ENCODE results near the gene SHF. TPM values are rescaled to one million over a fixed set of nuclear protein-coding genes. Genes with fewer than 3 reads are reported as not detected.
A peak's percentile ranks its signal among the peaks of the same experiment; 100 is the strongest.

SHF gene
- total and polyA plus RNA-seq, 2 donors (not counting 3 experiments of a cell fraction or from before 2014, with no cell fraction given), result 2.8 to 5.2 TPM

DNA sequence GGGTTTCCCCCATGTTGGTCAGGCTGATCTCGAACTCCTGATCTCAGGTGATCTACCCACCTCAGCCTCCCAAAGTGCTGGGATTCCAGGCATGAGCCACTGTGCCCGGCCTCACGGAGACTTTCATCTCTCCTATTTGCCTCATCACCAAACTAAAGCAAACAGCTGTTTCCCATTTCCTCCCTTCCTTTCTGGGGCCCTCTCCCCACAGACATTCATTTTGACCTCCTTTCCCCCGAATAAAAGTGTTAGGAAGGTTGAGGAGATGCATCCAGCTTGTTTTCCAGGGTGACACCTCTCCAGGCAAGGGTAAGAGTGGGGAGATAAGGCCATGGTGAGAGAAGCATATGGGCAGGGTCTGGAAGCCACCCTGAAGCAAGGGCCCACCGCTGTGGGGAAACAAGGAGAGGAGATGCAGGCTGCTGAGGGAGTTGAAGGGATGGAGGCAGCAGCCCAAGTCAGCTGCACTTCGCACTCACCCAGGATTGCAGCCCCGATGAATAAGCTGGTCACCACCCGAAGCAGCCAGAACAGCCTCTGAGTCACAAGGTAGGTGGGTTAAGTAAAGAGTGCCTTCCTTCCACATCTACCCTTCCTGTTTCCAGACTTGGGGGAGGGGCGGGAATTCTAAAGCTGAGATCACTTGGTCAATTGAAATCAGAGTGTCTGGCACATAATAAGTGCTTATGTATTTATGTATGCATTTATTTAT is 65.9 kb downstream of the SHF start:
- Histone ChIP-seq H3K9me3 (replicated peaks; ENCODE audit: control insufficient read depth, insufficient read depth, low read length) (no peaks in the 10 kb centered on the region), H3K79me2 (ENCODE audit: control insufficient read depth, insufficient read depth, low read length) (no peaks in the 10 kb centered on the region), H3K9ac (replicated peaks; ENCODE audit: extremely low read depth, insufficient read depth, low read length) (no peak overlapping the region), H3K27me3 (ENCODE audit: control insufficient read depth in 2 of 2, insufficient read depth in 2 of 2, low read length in 2 of 2) (peaks cover 26 to 43% of the 10 kb centered on the region in 2 experiments), H3K4me1 (ENCODE audit: control insufficient read depth, extremely low read depth, insufficient read depth, low read length) (peaks cover 10% of the 10 kb centered on the region), H3K36me3 (ENCODE audit: control insufficient read depth in 2 of 2, extremely low read depth in 1 of 2, insufficient read depth in 2 of 2, low read length in 2 of 2) (no peaks in the 10 kb centered on the region), H3K27ac (ENCODE audit: insufficient read depth, low read depth, low read length) (no peak overlapping the region), H2AFZ (ENCODE audit: low read depth, low read length) (no peak overlapping the region), H3K9me1 (replicated peaks; ENCODE audit: control insufficient read depth, extremely low read depth, insufficient read depth, low read length) (no peaks in the 10 kb centered on the region), H3K4me2 (ENCODE audit: insufficient read depth, low read length) (no peak overlapping the region), H3K4me3 (replicated peaks in 1 of 3; ENCODE audit: insufficient read depth in 1 of 3, low read depth in 1 of 3, low read length in 3 of 3) (no peak overlapping the region), H4K20me1 (replicated peaks; ENCODE audit: control insufficient read depth, extremely low read depth, insufficient read depth, low read length) (no peaks in the 10 kb centered on the region)
- ChIA-PET CTCF (interaction anchor here (0.5 to 2.0 kb wide), 6 partner anchors 9 to 207 kb away, joined by 3 to 8 read pairs (median 3); no protein-coding TSS in a partner anchor), POLR2A (no interaction called here)
- FAIRE-seq (peak; percentile 67), DNase-seq (ENCODE audit: low read depth, low spot score) (peak; percentile 54)
- BruUV-seq (replicated peaks), result no TSS peak
- no peak for TF ChIP-seq GATA2 (IDR thresholded peaks at IDR 0.05; ENCODE audit: insufficient read depth, insufficient read length, low read depth, low read length)
- TF ChIP-seq POLR2A (IDR thresholded peaks at IDR 0.05; ENCODE audit: low read depth, low read length), result no peak
- TF ChIP-seq MYC (IDR thresholded peaks at IDR 0.05; ENCODE audit: low read depth, low read length), result no peak
- TF ChIP-seq MAX (IDR thresholded peaks at IDR 0.05; ENCODE audit: insufficient read depth, insufficient read length), result no peak
- no peak for TF ChIP-seq EZH2 (IDR thresholded peaks at IDR 0.05; ENCODE audit: borderline replicate concordance, low read depth, low read length, severe bottlenecking)
- TF ChIP-seq POLR2AphosphoS5 (IDR thresholded peaks at IDR 0.05; ENCODE audit: insufficient read depth, low read depth, low read length), result peak; percentile 26
- no peak for TF ChIP-seq JUN (IDR thresholded peaks at IDR 0.05; ENCODE audit: borderline replicate concordance, insufficient read depth, insufficient read length, low read depth)
- TF ChIP-seq FOS (IDR thresholded peaks at IDR 0.05; ENCODE audit: borderline replicate concordance, insufficient read depth, low read length), result peak; percentile 73
- no peak for TF ChIP-seq CTCF (IDR thresholded peaks at IDR 0.05; ENCODE audit: extremely low read depth in 1 of 2, insufficient read depth in 1 of 2, low read depth in 1 of 2, low read length in 2 of 2)
- dilution Hi-C loops (cut with MboI; ENCODE audit: extremely low pct_ligation_motif_present, low sequenced_read_pairs) (no loop called here), intact Hi-C loops (cut with micrococcal nuclease) (no loop called here)

Measured in endothelial cell of umbilical vein (primary cell).